Muscle of arm (tissue), 12 donors: ENCODE data around the gene HS6ST1. TPM values are rescaled to one million over a fixed set of nuclear protein-coding genes. Genes with fewer than 3 reads are reported as not detected.

Source experiments
- DNase-seq: peaks from one replicate; pipeline ENCODE4 v3.0.0-alpha.2; 2013
- polyA plus RNA-seq, 12 donors: library from polyadenylated mRNA; unstranded; fragments of 120-200 nt; gene quantifications; one replicate each; pipeline ENCODE4 v1.2.1, GENCODE V29; 2013; ENCODE audit not compliant: insufficient read length in 12 of 12

HS6ST1 gene
- polyA plus RNA-seq, 12 donors = 19.2 to 51.3 (median 25.5) TPM; not detected in 1

- no peak for DNase-seq
Measured at GRCh38 chr2:128354161-128354560, 35.5 kb upstream of the HS6ST1 start.

- no peak for DNase-seq
Measured at GRCh38 chr2:128350736-128351135, 32.1 kb upstream of the HS6ST1 start.

GRCh38 chr2:128348701-128349100 is 30.0 kb upstream of the HS6ST1 start:
- DNase-seq = no peak

GRCh38 chr2:128347701-128348539 is 29.3 kb upstream of the HS6ST1 start:
- DNase-seq = peak; percentile 76

- DNase-seq = no peak
Measured at GRCh38 chr2:128347171-128347558, 28.5 kb upstream of the HS6ST1 start.

- DNase-seq = no peak
Measured at GRCh38 chr2:128346291-128347170, 27.9 kb upstream of the HS6ST1 start.

GRCh38 chr2:128345436-128346165 is 26.9 kb upstream of the HS6ST1 start:
- DNase-seq = no peak

GRCh38 chr2:128344101-128344500 is 25.4 kb upstream of the HS6ST1 start:
- DNase-seq = no peak

GRCh38 chr2:128343459-128343858 is 24.8 kb upstream of the HS6ST1 start:
- no peak for DNase-seq

- DNase-seq = no peak
Measured at GRCh38 chr2:128342550-128342949, 23.9 kb upstream of the HS6ST1 start.

GRCh38 chr2:128341621-128342020 is 23.0 kb upstream of the HS6ST1 start:
- DNase-seq = no peak

GRCh38 chr2:128332091-128332634 is 13.5 kb upstream of the HS6ST1 start:
- no peak for DNase-seq

GRCh38 chr2:128330583-128330982 is 11.9 kb upstream of the HS6ST1 start:
- DNase-seq = no peak

- no peak for DNase-seq
Measured at GRCh38 chr2:128329607-128330006, 10.9 kb upstream of the HS6ST1 start.

- DNase-seq = no peak
Measured at GRCh38 chr2:128327180-128327964, 8.7 kb upstream of the HS6ST1 start.

GRCh38 chr2:128326346-128326745 is 7.7 kb upstream of the HS6ST1 start:
- no peak for DNase-seq

- no peak for DNase-seq
Measured at GRCh38 chr2:128325611-128326181, 7.0 kb upstream of the HS6ST1 start.

GRCh38 chr2:128324897-128325410 is 6.3 kb upstream of the HS6ST1 start:
- DNase-seq = no peak

- DNase-seq = no peak
Measured at GRCh38 chr2:128324008-128324896, 5.6 kb upstream of the HS6ST1 start.
